Jurkat, Clone E6-1 (cell line): Measurements from ENCODE around the gene IFT57.

Source experiments
- DNase-seq: peaks from one replicate; pipeline ENCODE4 v3.0.0-alpha.2; 2011; ENCODE audit warnings: low read depth, low spot score
- H3K4me3 ChIP-seq: 2 replicates; pipeline ENCODE4 v1.5.1; 2011; ENCODE audit warnings: mild to moderate bottlenecking, low read length, control low read depth, moderate library complexity

The IFT57 gene

DNA sequence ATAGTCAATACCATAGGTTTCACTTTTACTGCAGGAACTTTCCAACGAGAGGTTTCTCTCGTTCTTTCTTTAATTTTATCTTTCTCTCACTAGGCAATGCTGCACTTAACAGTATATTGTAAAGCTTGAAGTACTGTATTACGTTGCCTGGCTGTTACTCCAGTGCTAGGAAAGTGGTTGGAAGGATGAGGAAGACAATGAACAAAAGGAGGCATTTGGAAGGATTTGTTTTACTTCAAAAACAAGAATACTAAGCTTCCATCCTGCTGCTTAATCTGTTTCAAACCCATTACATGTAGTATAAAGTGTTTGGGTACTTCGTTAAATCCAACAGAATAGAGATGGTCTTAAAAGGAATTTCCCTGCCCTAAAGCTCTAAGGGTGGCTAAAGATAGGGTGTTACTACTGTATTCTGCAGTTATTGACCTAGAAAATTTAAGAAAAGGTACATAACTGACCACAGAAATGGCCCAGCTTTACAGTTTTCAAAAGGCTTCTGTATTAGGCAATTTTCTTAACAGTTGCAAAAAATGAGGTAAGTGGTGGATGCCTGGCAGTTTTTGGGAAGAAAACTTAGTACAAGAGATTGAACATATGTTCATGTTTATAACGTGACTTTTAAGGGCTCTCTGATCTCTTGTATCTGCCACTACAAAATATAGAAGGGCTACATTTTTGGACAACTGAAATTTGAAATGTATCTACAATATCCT lies 785 bp upstream of the IFT57 start:
- DNase-seq: no peak
- H3K4me3 ChIP-seq: peak overlapping the region; percentile 58

DNA sequence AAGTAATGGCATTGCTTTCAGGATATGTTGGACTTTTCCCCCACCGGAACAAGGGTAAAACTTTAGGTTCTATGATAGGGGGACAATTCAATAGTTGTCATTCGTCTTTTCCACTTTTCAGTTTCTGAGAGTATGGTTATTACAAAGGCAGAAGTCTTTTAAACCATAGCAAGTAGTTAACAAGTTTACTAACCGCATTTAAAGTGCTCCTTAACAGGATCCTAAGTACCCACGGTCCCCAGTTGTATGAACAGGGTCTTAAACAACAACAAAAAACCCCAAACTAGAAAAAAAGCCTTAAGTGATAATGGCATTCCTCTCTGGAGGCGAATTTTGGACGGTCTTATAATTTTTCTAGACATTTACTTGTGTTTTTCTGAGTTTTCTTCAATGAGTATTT lies 831 bp downstream of the IFT57 start:
- peak overlapping the region; percentile 58 for H3K4me3 ChIP-seq
- DNase-seq: no peak

DNA sequence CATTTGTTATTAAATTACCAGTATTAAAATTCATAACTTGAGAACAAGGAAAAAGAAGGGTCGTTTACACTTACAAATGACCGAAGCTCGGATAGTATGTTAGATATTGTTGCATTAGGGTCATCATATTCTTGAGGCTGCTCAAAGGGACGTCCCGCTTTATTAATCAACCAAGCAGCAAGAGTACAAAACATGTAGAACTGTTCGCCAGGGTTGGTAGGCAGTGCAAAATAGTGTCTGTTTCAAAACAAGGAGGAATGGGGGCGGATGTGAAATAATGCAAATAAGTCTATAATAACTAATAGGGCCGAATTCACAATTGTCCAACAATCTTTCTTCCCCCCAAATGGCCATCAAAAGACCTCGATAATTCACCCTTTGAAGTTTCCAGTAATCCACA lies 2.9 kb downstream of the IFT57 start:
- no peak for DNase-seq
- no peak overlapping the region for H3K4me3 ChIP-seq

DNA sequence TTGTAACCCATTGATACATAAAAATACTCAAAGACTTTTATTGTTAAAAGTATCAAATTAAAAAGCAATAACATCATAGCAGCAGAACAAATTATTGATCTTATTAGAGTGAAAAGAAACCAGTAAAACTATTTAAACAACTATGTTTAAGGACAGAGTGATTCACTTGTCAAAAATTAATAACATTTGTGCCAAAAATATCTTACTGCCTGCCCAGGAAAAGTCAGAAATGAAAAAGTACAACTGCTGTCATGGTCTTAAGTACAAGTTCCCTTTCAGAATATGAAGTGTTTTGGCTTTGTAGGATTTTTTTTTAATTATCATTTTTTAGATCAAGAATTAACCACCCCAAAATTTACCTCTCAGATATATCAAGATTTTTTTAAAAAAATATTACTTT lies 3.4 kb downstream of the IFT57 start:
- no peak for DNase-seq
- no peak overlapping the region for H3K4me3 ChIP-seq

- no peak for DNase-seq
- no peak overlapping the region for H3K4me3 ChIP-seq
Observed at GRCh38 chr3:108215871-108216270, 6.4 kb downstream of the IFT57 start.

DNA sequence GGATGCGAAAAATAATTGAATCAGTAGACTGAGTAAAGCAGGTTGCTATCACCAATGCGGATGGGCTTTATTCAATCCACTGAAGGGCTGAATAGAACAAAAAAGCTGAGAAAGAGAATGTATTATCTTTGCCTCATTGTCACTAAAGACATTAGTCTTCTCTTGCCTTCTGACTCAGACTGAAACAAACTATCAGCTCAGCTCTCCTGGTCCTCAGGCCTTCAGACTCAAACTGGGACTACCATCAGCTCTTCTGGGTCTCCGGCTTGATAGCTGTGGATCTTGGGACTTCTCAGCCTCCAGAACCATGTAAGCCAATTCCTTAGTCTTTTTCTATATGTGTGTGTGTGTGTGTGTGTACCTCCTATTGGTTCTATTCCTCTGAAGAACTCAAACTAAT lies 12.6 kb downstream of the IFT57 start:
- no peak for DNase-seq
- no peak overlapping the region for H3K4me3 ChIP-seq

- DNase-seq: no peak
- no peak overlapping the region for H3K4me3 ChIP-seq
Observed at GRCh38 chr3:108208831-108209230, 13.4 kb downstream of the IFT57 start.

- DNase-seq: no peak
- no peak overlapping the region for H3K4me3 ChIP-seq
Observed at GRCh38 chr3:108202834-108203233, 19.4 kb downstream of the IFT57 start.

GRCh38 chr3:108202080-108202479 lies 20.1 kb downstream of the IFT57 start:
- no peak for DNase-seq
- H3K4me3 ChIP-seq: no peak overlapping the region

GRCh38 chr3:108201258-108201657 lies 21.0 kb downstream of the IFT57 start:
- H3K4me3 ChIP-seq: no peak overlapping the region
- peak; percentile 50 for DNase-seq

GRCh38 chr3:108200578-108200977 lies 21.6 kb downstream of the IFT57 start:
- H3K4me3 ChIP-seq: no peak overlapping the region
- DNase-seq: no peak

GRCh38 chr3:108200024-108200423 lies 22.2 kb downstream of the IFT57 start:
- DNase-seq: no peak
- no peak overlapping the region for H3K4me3 ChIP-seq

DNA sequence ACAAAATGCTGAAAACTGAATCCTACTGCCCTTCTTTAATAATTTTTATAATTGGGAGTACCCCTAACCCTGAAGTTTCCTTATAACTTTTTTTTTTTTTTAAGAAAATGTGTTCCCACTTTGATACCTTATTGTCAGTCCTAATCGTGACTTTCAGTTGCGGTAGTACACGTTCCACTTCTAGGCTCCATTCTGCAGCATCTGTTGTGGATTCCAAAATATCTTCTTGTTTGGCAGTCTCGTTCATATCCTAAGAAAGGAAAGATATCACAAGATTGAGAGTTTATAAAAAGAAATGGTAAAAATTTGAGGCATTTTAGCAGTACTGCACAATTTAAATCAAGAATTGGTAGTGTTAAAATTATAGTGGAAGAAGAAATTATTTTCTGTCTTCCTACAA lies 30.8 kb downstream of the IFT57 start:
- no peak for DNase-seq
- no peak overlapping the region for H3K4me3 ChIP-seq

- no peak for DNase-seq
- H3K4me3 ChIP-seq: no peak overlapping the region
Observed at GRCh38 chr3:108190346-108190745, 31.9 kb downstream of the IFT57 start.

GRCh38 chr3:108189440-108189839 lies 32.8 kb downstream of the IFT57 start:
- no peak overlapping the region for H3K4me3 ChIP-seq
- no peak for DNase-seq

DNA sequence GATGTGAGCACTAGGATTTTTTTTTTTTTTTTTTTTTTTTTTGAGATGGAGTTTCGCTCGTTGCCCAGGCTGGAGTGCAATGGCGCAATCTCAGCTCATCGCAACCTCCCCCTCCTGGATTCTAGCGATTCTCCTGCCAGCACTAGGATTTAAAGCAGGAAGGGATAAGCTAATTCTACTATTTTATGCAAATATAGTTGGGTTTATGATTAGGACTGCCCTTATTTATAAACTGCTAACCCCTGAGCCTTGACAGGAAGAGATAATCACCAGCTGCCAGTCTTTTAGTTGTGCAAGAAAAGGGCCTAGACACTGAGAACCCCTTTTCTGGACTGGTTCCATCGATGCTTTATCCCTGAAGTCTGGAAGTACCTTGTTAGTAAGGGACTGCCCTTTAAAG lies 36.7 kb downstream of the IFT57 start:
- DNase-seq: no peak
- H3K4me3 ChIP-seq: no peak overlapping the region

- DNase-seq: no peak
- no peak overlapping the region for H3K4me3 ChIP-seq
Observed at GRCh38 chr3:108184824-108185223, 37.4 kb downstream of the IFT57 start.

- no peak overlapping the region for H3K4me3 ChIP-seq
- no peak for DNase-seq
Observed at GRCh38 chr3:108183971-108184370, 38.3 kb downstream of the IFT57 start.

DNA sequence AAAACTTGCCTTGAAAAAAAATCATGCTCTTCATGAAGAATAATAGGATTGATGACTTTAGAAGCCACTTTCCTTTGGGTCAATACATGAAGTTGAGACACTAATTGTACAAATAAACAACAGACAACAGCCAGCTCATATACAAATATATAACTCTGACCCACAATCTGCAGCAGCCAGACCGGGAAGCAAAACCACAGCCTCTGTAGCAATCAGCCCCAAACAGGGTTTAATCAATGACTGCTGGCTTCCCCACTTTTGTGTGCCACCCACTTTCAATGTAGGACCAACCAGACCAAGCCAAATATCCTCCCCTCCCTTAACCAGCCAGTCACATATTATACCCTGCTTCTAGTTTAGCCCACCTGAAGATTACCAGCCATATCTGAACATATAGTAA lies 39.0 kb downstream of the IFT57 start:
- DNase-seq: no peak
- no peak overlapping the region for H3K4me3 ChIP-seq

- no peak for DNase-seq
Observed at GRCh38 chr3:108182339-108182738, 39.9 kb downstream of the IFT57 start.

DNA sequence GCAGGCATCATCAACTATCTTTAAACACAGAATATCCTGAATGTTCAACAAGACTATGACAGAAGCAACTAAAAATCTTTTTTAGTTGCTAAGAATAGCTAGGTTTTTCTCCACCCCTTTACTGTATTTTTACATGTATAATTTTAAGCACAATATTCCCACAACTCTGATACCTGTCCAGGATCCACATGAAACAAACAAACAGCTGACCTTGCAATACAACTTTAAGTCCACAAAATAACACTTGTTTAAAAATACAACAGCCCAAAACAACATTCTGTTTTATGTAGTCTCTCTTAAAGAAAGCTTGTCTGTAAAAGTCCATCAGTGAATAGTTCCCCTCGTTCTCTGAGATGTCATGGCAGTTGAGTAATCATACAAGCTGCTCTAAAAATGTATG lies 41.1 kb downstream of the IFT57 start:
- H3K4me3 ChIP-seq: no peak overlapping the region
- no peak for DNase-seq

More at GRCh38 chr3:108182339-108182738, 39.9 kb downstream of the IFT57 start:
- H3K4me3 ChIP-seq: no peak overlapping the region
